GM12878 (cell line): Measurements from ENCODE around the gene NOP14. TPM values are rescaled to one million over a fixed set of nuclear protein-coding genes. Genes with fewer than 3 reads are reported as not detected.

Experiments used
- CBX3 ChIP-seq: fragments of 200-600 bp; sonication (generic); IDR thresholded peaks from 2 replicates; pipeline ENCODE4 v1.6.1; 2016; ENCODE audit warnings: low read depth, borderline replicate concordance
- CHD4 ChIP-seq: fragments of 200-600 bp; sonication (generic); IDR thresholded peaks from 2 replicates; pipeline ENCODE4 v1.6.1; 2016; ENCODE audit warnings: mild to moderate bottlenecking
- CTCF ChIP-seq, 3 experiments: IDR thresholded peaks in 2 of 3; conservative IDR thresholded peaks in 1 of 3; 2 replicates each; pipeline ENCODE4 v1.5.1; 2011; ENCODE audit warnings: low read depth in 3 of 3, low read length in 3 of 3, mild to moderate bottlenecking in 3 of 3, control low read depth in 2 of 3, moderate library complexity in 2 of 3, inconsistent platforms in 1 of 3, mixed read lengths in 1 of 3; ENCODE audit not compliant: control insufficient read depth in 2 of 3, insufficient read depth in 1 of 3; ENCODE audit errors: extremely low read depth in 1 of 3
- E2F4 ChIP-seq: IDR thresholded peaks from 2 replicates; pipeline ENCODE4 v1.6.1; 2012; ENCODE audit warnings: low read depth, low read length, improper control_type of control experiment
- HSF1 ChIP-seq: fragments of 150-350 bp; IDR thresholded peaks from 2 replicates; pipeline ENCODE4 v1.6.1; 2014; ENCODE audit warnings: mild to moderate bottlenecking, low read depth, low read length
- IKZF2 ChIP-seq, 2 experiments: fragments of 450-650 bp; IDR thresholded peaks; 2 replicates each; pipeline ENCODE4 v1.6.1; 2017; ENCODE audit warnings: mild to moderate bottlenecking in 2 of 2, moderate library complexity in 2 of 2
- IRF3 ChIP-seq: fragments of 450-650 bp; IDR thresholded peaks from 2 replicates; pipeline ENCODE4 v1.6.1; 2014; ENCODE audit warnings: mild to moderate bottlenecking
- NFXL1 ChIP-seq: fragments of 450-650 bp; IDR thresholded peaks from 2 replicates; pipeline ENCODE4 v1.6.1; 2017; ENCODE audit warnings: antibody characterized with exemption, mild to moderate bottlenecking, borderline replicate concordance
- NR2F1 ChIP-seq: fragments of 450-650 bp; conservative IDR thresholded peaks from 2 replicates; pipeline ENCODE4 v1.6.1; 2017; ENCODE audit warnings: mild to moderate bottlenecking
- PAX8 ChIP-seq: fragments of 450-650 bp; IDR thresholded peaks from 2 replicates; pipeline ENCODE4 v1.6.1; 2017; ENCODE audit warnings: mild to moderate bottlenecking, moderate library complexity
- SMAD5 ChIP-seq: IDR thresholded peaks from 2 replicates; pipeline ENCODE4 v1.6.1; 2016; ENCODE audit warnings: antibody characterized with exemption, low read depth
- SMC3 ChIP-seq: IDR thresholded peaks from 2 replicates; pipeline ENCODE4 v1.6.1; 2011; ENCODE audit warnings: low read length, improper control_type of control experiment, borderline replicate concordance
- STAT1 ChIP-seq: fragments of 450-650 bp; conservative IDR thresholded peaks from 2 replicates; pipeline ENCODE4 v1.6.1; 2014; ENCODE audit warnings: antibody characterized with exemption, mild to moderate bottlenecking
- TAF1 ChIP-seq: IDR thresholded peaks from 2 replicates; pipeline ENCODE4 v1.6.1; 2011; ENCODE audit warnings: mild to moderate bottlenecking, low read depth, low read length, borderline replicate concordance
- YY1 ChIP-seq: IDR thresholded peaks from 2 replicates; pipeline ENCODE4 v1.6.1; 2011; ENCODE audit warnings: low read depth, mild to moderate bottlenecking, low read length
- ZBED1 ChIP-seq: IDR thresholded peaks from 2 replicates; pipeline ENCODE4 v1.6.1; 2016; ENCODE audit warnings: borderline replicate concordance
- ZBTB4 ChIP-seq: fragments of 450-650 bp; formaldehyde crosslinking; IDR thresholded peaks from 2 replicates; pipeline ENCODE4 v1.4.0; 2022; ENCODE audit warnings: mild to moderate bottlenecking, moderate library complexity
- ZNF384 ChIP-seq: IDR thresholded peaks from 2 replicates; pipeline ENCODE4 v1.6.1; 2012; ENCODE audit warnings: low read depth, mild to moderate bottlenecking, low read length, improper control_type of control experiment, borderline replicate concordance
- ZZZ3 ChIP-seq: IDR thresholded peaks from 2 replicates; pipeline ENCODE4 v1.6.1; 2011; ENCODE audit warnings: low read depth; ENCODE audit not compliant: control insufficient read depth, insufficient read length
- polyA plus RNA-seq, 11 experiments: library from polyadenylated mRNA; depleted of rRNA in 4 of 11; unstranded in 6 of 11; stranded (reverse) in 5 of 11; fragments of >200 nt; fragmentation: Nextera tagmentation in 4 of 11; fragmentation: Illumina TruSeq in 1 of 11; extraction: Ambion mirVana in 4 of 11; extraction: Trizol in 1 of 11; gene quantifications; 1 replicate in 1 of 11; 2 replicates in 10 of 11; pipeline versions ENCODE4 v1.2.1 to v1.2.3, GENCODE V29; 2011 to 2016; ENCODE audit warnings: inconsistent platforms in 2 of 11, missing spikeins in 2 of 11, low read depth in 1 of 11
- total RNA-seq, 4 experiments: library from RNA; depleted of rRNA in 3 of 4; stranded (reverse); fragments of >200 nt in 3 of 4; fragmentation: Illumina TruSeq in 1 of 4; extraction: Trizol in 1 of 4; gene quantifications; 2 replicates each; pipeline versions ENCODE4 v1.2.1 to v1.2.3, GENCODE V29; 2013 to 2021

The NOP14 gene
- total and polyA plus RNA-seq, 10 of the 15 experiments (the other 5 are each of a cell fraction or from before 2014, with no cell fraction given): 13.8 to 80.6 (median 49.7) TPM

- TF ChIP-seq HSF1: no peak
- peak; percentile 48 to 65 (median 54); a peak in 5 of 6 replicates for TF ChIP-seq CTCF (IDR thresholded peaks at IDR 0.05 in 2 of 3, conservative IDR thresholded peaks at IDR 0.05 in 1 of 3; ENCODE audit: control insufficient read depth in 2 of 3, extremely low read depth in 1 of 3, insufficient read depth in 1 of 3, low read depth in 3 of 3, low read length in 3 of 3)
- TF ChIP-seq STAT1: no peak
- TF ChIP-seq NFXL1: no peak
- TF ChIP-seq TAF1: no peak
- no peak for TF ChIP-seq ZBED1
- TF ChIP-seq E2F4: no peak
- no peak for TF ChIP-seq CHD4
- no peak for TF ChIP-seq PAX8
- 0 out of 4 replicates have a peak, but pooled peaks of 1 of the 2 experiments have one; percentile 2 for TF ChIP-seq IKZF2 (IDR thresholded peaks at IDR 0.05)
- no peak for TF ChIP-seq ZZZ3
- no peak for TF ChIP-seq ZBTB4 (CRISPR knock-in tag)
- peak; percentile 44; the same call in 1 of the 2 replicates for TF ChIP-seq SMC3
- no peak for TF ChIP-seq SMAD5
- TF ChIP-seq YY1: peak; percentile 45; the same call in 1 of the 2 replicates
- peak; percentile 85 for TF ChIP-seq ZNF384
- no peak for TF ChIP-seq IRF3
- TF ChIP-seq CBX3: no peak
- TF ChIP-seq NR2F1: no peak
Observed at GRCh38 chr4:3009422-3009821, 46.2 kb upstream of the NOP14 start (continued).
